ENCODE results near the gene EIPR1. TPM values are rescaled to one million over a fixed set of nuclear protein-coding genes. Genes with fewer than 3 reads are reported as not detected.

The EIPR1 gene
- total and polyA plus RNA-seq, 10 of the 15 experiments (the other 5 are each of a cell fraction or from before 2014, with no cell fraction given): 23.6 to 61.2 (median 42.2) TPM

- H3K4me2 ChIP-seq (ENCODE audit: control insufficient read depth, insufficient read depth): no peak overlapping the region
- RAD21 ChIA-PET (ENCODE audit: unreplicated experiment): interaction anchor here (1.2 kb wide), 1 partner anchor 35 kb away, joined by 3 read pairs; no protein-coding TSS in a partner anchor
- no peak for FAIRE-seq
- intact Hi-C loops (cut with micrococcal nuclease; ENCODE audit: unreplicated experiment): no loop called here
- CTCF ChIA-PET: interaction anchor here (1.2 to 2.8 kb wide), 2 partner anchors 10 to 36 kb away, joined by 3 to 10 read pairs; no protein-coding TSS in a partner anchor
- no peak overlapping the region for H2AFZ ChIP-seq (ENCODE audit: control insufficient read depth, low read depth, low read length)
- SMC1A ChIA-PET (ENCODE audit: uncharacterized antibody, unreplicated experiment): interaction anchor here (1.2 to 3.6 kb wide), 3 partner anchors 10 to 16 kb away, joined by 3 to 18 read pairs (median 9); no protein-coding TSS in a partner anchor
- H3K79me2 ChIP-seq (ENCODE audit: control insufficient read depth, insufficient read depth, low read length): no peaks in the 10 kb centered on the region; the same call in none of the 2 replicates
- TF ChIP-seq POU2F2 (IDR thresholded peaks at IDR 0.05; ENCODE audit: borderline replicate concordance, low read depth, low read length) (no peak), SMAD5 (IDR thresholded peaks at IDR 0.05; ENCODE audit: low read depth) (no peak), EZH2 (IDR thresholded peaks at IDR 0.05; ENCODE audit: borderline replicate concordance, control insufficient read depth, low read depth, low read length) (no peak), RELA (IDR thresholded peaks at IDR 0.05; ENCODE audit: borderline replicate concordance, partially characterized antibody) (no peak), CUX1 (IDR thresholded peaks at IDR 0.05; ENCODE audit: insufficient replicate concordance, low read depth, low read length) (no peak), CHD2 (IDR thresholded peaks at IDR 0.05; ENCODE audit: borderline replicate concordance, low read depth, low read length) (no peak), BCL3 (IDR thresholded peaks at IDR 0.05; ENCODE audit: borderline replicate concordance, insufficient read depth, low read depth, low read length, poor library complexity, severe bottlenecking) (no peak), NRF1 (conservative IDR thresholded peaks at IDR 0.05; ENCODE audit: low read depth, low read length) (no peak), NR2F1 (conservative IDR thresholded peaks at IDR 0.05) (no peak), PAX8 (IDR thresholded peaks at IDR 0.05) (no peak), ETV6 (conservative IDR thresholded peaks at IDR 0.05 in 1 of 2, IDR thresholded peaks at IDR 0.05 in 1 of 2; ENCODE audit: borderline replicate concordance in 1 of 2, low read depth in 1 of 2) (no peak), IRF4 (IDR thresholded peaks at IDR 0.05; ENCODE audit: low read depth, low read length) (no peak), ZNF207 (IDR thresholded peaks at IDR 0.05; ENCODE audit: borderline replicate concordance) (no peak), IKZF1 (conservative IDR thresholded peaks at IDR 0.05) (no peak)
- no peaks in the 10 kb centered on the region for H3K27me3 ChIP-seq (replicated peaks in 1 of 2; ENCODE audit: control insufficient read depth in 2 of 2, insufficient read depth in 2 of 2, low read length in 1 of 2)
- WGBS (ENCODE audit: insufficient coverage, insufficient replicate concordance, low lambda C conversion rate, missing lambda C conversion rate): 95% methylated on average over 5 of the region's 5 CpGs
- H3K4me1 ChIP-seq (ENCODE audit: control insufficient read depth, insufficient read depth, low read length): no peaks in the 10 kb centered on the region
- peaks cover 10 to 22% of the 10 kb centered on the region in 2 experiments; a peak in 3 of 4 replicates for H3K36me3 ChIP-seq (ENCODE audit: control insufficient read depth in 2 of 2, insufficient read depth in 2 of 2, low read length in 1 of 2)
- POLR2A ChIA-PET: no interaction called here
- no peak for ATAC-seq
- H3K9me3 ChIP-seq (replicated peaks; ENCODE audit: control insufficient read depth, insufficient read depth, low read length): no peaks in the 10 kb centered on the region; the same call in 2 of the 3 replicates
- H3K27ac ChIP-seq (ENCODE audit: control insufficient read depth, insufficient read depth): no peak overlapping the region
- H3K9ac ChIP-seq (ENCODE audit: control insufficient read depth, insufficient read depth, low read length): no peak overlapping the region
- H4K20me1 ChIP-seq (ENCODE audit: control insufficient read depth, insufficient read depth): no peaks in the 10 kb centered on the region
- no TSS peak for BruUV-seq (replicated peaks)
- no peak for DNase-seq (ENCODE audit: low read depth, low spot score)
- no peak overlapping the region for H3K4me3 ChIP-seq
- in situ Hi-C loops (cut with MboI): no loop called here
Observed at GRCh38 chr2:3387011-3387410, 9.4 kb upstream of the EIPR1 start.
